Measurements from ENCODE around the gene PLEK.
A peak's percentile ranks its signal among the peaks of the same experiment; 100 is the strongest.
"Not testable (repeated sequence)": the region's sequence is repeated elsewhere in the genome, so short reads cannot be mapped to it uniquely, and the experiment has no call there.

The PLEK gene

GRCh38 chr2:68418855-68419254 is 53.8 kb downstream of the PLEK start:
- DNase-seq: no peak

GRCh38 chr2:68420254-68420910 is 55.3 kb downstream of the PLEK start:
- no peak for DNase-seq

- no peak for DNase-seq
Observed at GRCh38 chr2:68423966-68424650, 59.0 kb downstream of the PLEK start.

GRCh38 chr2:68425503-68425902 is 60.4 kb downstream of the PLEK start:
- DNase-seq: no peak

GRCh38 chr2:68426446-68426845 is 61.4 kb downstream of the PLEK start:
- DNase-seq: no peak

GRCh38 chr2:68426848-68427579 is 61.9 kb downstream of the PLEK start:
- no peak for DNase-seq

GRCh38 chr2:68428126-68428525 is 63.0 kb downstream of the PLEK start:
- DNase-seq: no peak

GRCh38 chr2:68428746-68429145 is 63.7 kb downstream of the PLEK start:
- DNase-seq: no peak

- DNase-seq: no peak
Observed at GRCh38 chr2:68429311-68429826, 64.3 kb downstream of the PLEK start.

- DNase-seq: no peak
Observed at GRCh38 chr2:68431316-68431972, 66.4 kb downstream of the PLEK start.

- no peak for DNase-seq
Observed at GRCh38 chr2:68432696-68433658, 67.9 kb downstream of the PLEK start.

GRCh38 chr2:68434981-68435380 is 69.9 kb downstream of the PLEK start:
- DNase-seq: no peak

- no peak for DNase-seq
Observed at GRCh38 chr2:68435615-68436014, 70.5 kb downstream of the PLEK start.

- DNase-seq: no peak
Observed at GRCh38 chr2:68436270-68436669, 71.2 kb downstream of the PLEK start.

GRCh38 chr2:68438455-68439303 is 73.6 kb downstream of the PLEK start:
- no peak for DNase-seq

- DNase-seq: peak; percentile 67 to 80 (median 76)
Observed at GRCh38 chr2:68441179-68441993, 76.3 kb downstream of the PLEK start.

- no peak for DNase-seq
Observed at GRCh38 chr2:68441994-68442322, 76.9 kb downstream of the PLEK start.

GRCh38 chr2:68446425-68446824 is 81.3 kb downstream of the PLEK start:
- DNase-seq: not testable (repeated sequence)

Measured in activated CD4-positive, CD25-positive, alpha-beta regulatory T cell (primary cell).